ENCODE results near the gene PDIA5. TPM values are rescaled to one million over a fixed set of nuclear protein-coding genes. Genes with fewer than 3 reads are reported as not detected.

PDIA5 gene
- total RNA-seq, 1 experiment from 2014 or later, result 41.5 TPM

DNA sequence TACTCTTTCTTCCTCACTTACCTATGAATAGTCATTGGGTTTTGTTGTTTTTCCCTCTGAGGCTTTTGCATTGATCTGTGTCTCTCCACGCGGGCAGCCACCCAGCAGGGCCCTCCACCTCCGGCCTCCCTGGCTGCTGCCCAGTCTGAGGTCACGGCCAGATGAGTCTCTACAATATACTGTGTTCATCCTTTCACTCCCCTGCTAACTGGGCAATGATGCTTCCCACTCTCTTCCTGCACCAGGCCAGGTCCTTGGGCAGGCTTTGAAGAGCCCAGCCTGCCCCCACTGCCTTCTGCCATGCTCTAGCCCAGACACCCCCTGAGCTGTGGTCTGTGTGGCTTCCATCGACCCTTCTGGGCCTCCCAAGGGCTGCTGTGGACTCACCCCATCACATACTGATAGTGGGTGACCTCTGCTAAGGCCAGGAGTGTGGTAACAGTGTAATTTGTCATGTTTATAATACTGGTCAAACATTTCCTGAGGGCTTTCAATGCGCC, 18.0 kb downstream of the PDIA5 start:
- 0 out of 2 replicates have a peak overlapping the region, but pooled peaks have one; percentile 1 for H3K27ac Mint-ChIP-seq
- H3K9me3 Mint-ChIP-seq, result no peaks in the 10 kb centered on the region
- no peak for DNase-seq (ENCODE audit: low spot score)
- peaks cover 79% of the 10 kb centered on the region for H3K4me1 Mint-ChIP-seq
- POLR2A ChIA-PET, result no interaction called here
- TF ChIP-seq MYBL2 (CRISPR knock-in tag; IDR thresholded peaks at IDR 0.05) (no peak), NFYB (CRISPR knock-in tag; conservative IDR thresholded peaks at IDR 0.05; ENCODE audit: low read depth) (no peak), ZNF416 (CRISPR knock-in tag; IDR thresholded peaks at IDR 0.05) (no peak), NFE2L1 (CRISPR knock-in tag; IDR thresholded peaks at IDR 0.05) (no peak), GTF2I (CRISPR knock-in tag; conservative IDR thresholded peaks at IDR 0.05) (no peak), ZNF121 (CRISPR knock-in tag; IDR thresholded peaks at IDR 0.05) (no peak), NFATC4 (CRISPR knock-in tag; IDR thresholded peaks at IDR 0.05) (no peak), TP53 (CRISPR knock-in tag; IDR thresholded peaks at IDR 0.05) (no peak), SOX15 (CRISPR knock-in tag; IDR thresholded peaks at IDR 0.05) (no peak), SMAD4 (CRISPR knock-in tag; IDR thresholded peaks at IDR 0.05) (no peak), ELF4 (CRISPR knock-in tag; IDR thresholded peaks at IDR 0.05; ENCODE audit: low read depth) (no peak), ZNF671 (CRISPR knock-in tag; IDR thresholded peaks at IDR 0.05) (no peak), TEAD4 (CRISPR knock-in tag; IDR thresholded peaks at IDR 0.05) (no peak), EMX1 (CRISPR knock-in tag; IDR thresholded peaks at IDR 0.05) (no peak)
- TF ChIP-seq, protein P1, sequence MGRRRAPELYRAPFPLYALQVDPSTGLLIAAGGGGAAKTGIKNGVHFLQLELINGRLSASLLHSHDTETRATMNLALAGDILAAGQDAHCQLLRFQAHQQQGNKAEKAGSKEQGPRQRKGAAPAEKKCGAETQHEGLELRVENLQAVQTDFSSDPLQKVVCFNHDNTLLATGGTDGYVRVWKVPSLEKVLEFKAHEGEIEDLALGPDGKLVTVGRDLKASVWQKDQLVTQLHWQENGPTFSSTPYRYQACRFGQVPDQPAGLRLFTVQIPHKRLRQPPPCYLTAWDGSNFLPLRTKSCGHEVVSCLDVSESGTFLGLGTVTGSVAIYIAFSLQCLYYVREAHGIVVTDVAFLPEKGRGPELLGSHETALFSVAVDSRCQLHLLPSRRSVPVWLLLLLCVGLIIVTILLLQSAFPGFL (CRISPR knock-in tag; IDR thresholded peaks at IDR 0.05; ENCODE audit: borderline replicate concordance), result no peak
- TF ChIP-seq, protein P2, sequence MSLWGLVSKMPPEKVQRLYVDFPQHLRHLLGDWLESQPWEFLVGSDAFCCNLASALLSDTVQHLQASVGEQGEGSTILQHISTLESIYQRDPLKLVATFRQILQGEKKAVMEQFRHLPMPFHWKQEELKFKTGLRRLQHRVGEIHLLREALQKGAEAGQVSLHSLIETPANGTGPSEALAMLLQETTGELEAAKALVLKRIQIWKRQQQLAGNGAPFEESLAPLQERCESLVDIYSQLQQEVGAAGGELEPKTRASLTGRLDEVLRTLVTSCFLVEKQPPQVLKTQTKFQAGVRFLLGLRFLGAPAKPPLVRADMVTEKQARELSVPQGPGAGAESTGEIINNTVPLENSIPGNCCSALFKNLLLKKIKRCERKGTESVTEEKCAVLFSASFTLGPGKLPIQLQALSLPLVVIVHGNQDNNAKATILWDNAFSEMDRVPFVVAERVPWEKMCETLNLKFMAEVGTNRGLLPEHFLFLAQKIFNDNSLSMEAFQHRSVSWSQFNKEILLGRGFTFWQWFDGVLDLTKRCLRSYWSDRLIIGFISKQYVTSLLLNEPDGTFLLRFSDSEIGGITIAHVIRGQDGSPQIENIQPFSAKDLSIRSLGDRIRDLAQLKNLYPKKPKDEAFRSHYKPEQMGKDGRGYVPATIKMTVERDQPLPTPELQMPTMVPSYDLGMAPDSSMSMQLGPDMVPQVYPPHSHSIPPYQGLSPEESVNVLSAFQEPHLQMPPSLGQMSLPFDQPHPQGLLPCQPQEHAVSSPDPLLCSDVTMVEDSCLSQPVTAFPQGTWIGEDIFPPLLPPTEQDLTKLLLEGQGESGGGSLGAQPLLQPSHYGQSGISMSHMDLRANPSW (CRISPR knock-in tag; conservative IDR thresholded peaks at IDR 0.05; ENCODE audit: low read depth), result no peak
- TF ChIP-seq, protein P3, sequence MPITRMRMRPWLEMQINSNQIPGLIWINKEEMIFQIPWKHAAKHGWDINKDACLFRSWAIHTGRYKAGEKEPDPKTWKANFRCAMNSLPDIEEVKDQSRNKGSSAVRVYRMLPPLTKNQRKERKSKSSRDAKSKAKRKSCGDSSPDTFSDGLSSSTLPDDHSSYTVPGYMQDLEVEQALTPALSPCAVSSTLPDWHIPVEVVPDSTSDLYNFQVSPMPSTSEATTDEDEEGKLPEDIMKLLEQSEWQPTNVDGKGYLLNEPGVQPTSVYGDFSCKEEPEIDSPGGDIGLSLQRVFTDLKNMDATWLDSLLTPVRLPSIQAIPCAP (CRISPR knock-in tag; IDR thresholded peaks at IDR 0.05), result no peak
- TF ChIP-seq, protein P4, sequence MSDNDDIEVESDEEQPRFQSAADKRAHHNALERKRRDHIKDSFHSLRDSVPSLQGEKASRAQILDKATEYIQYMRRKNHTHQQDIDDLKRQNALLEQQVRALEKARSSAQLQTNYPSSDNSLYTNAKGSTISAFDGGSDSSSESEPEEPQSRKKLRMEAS (CRISPR knock-in tag; IDR thresholded peaks at IDR 0.05), result no peak
- TF ChIP-seq, protein P5, sequence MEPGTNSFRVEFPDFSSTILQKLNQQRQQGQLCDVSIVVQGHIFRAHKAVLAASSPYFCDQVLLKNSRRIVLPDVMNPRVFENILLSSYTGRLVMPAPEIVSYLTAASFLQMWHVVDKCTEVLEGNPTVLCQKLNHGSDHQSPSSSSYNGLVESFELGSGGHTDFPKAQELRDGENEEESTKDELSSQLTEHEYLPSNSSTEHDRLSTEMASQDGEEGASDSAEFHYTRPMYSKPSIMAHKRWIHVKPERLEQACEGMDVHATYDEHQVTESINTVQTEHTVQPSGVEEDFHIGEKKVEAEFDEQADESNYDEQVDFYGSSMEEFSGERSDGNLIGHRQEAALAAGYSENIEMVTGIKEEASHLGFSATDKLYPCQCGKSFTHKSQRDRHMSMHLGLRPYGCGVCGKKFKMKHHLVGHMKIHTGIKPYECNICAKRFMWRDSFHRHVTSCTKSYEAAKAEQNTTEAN (CRISPR knock-in tag; IDR thresholded peaks at IDR 0.05), result no peak
- TF ChIP-seq, protein P6, sequence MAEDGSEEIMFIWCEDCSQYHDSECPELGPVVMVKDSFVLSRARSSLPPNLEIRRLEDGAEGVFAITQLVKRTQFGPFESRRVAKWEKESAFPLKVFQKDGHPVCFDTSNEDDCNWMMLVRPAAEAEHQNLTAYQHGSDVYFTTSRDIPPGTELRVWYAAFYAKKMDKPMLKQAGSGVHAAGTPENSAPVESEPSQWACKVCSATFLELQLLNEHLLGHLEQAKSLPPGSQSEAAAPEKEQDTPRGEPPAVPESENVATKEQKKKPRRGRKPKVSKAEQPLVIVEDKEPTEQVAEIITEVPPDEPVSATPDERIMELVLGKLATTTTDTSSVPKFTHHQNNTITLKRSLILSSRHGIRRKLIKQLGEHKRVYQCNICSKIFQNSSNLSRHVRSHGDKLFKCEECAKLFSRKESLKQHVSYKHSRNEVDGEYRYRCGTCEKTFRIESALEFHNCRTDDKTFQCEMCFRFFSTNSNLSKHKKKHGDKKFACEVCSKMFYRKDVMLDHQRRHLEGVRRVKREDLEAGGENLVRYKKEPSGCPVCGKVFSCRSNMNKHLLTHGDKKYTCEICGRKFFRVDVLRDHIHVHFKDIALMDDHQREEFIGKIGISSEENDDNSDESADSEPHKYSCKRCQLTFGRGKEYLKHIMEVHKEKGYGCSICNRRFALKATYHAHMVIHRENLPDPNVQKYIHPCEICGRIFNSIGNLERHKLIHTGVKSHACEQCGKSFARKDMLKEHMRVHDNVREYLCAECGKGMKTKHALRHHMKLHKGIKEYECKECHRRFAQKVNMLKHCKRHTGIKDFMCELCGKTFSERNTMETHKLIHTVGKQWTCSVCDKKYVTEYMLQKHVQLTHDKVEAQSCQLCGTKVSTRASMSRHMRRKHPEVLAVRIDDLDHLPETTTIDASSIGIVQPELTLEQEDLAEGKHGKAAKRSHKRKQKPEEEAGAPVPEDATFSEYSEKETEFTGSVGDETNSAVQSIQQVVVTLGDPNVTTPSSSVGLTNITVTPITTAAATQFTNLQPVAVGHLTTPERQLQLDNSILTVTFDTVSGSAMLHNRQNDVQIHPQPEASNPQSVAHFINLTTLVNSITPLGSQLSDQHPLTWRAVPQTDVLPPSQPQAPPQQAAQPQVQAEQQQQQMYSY (CRISPR knock-in tag; IDR thresholded peaks at IDR 0.05), result no peak
- H3K27me3 Mint-ChIP-seq (ENCODE audit: low read depth), result no peaks in the 10 kb centered on the region
- no peaks in the 10 kb centered on the region; the same call in 1 of the 2 replicates for H3K36me3 Mint-ChIP-seq
- CTCF ChIA-PET, result interaction anchor here (2.4 kb wide), 1 partner anchor 13 kb away, joined by 8 read pairs; no protein-coding TSS in a partner anchor
- no peak for ATAC-seq
- H3K4me3 Mint-ChIP-seq, result no peak overlapping the region

Measured in WTC11 (cell line).